Left renal cortex interstitium (tissue), 4 donors: ENCODE results near the gene CD6. TPM values are rescaled to one million over a fixed set of nuclear protein-coding genes. Genes with fewer than 3 reads are reported as not detected.
"Not testable (repeated sequence)": the region's sequence is repeated elsewhere in the genome, so short reads cannot be mapped to it uniquely, and the experiment has no call there.

Source experiments
- DNase-seq, 4 donors: peaks; one replicate each; pipeline ENCODE4 v3.0.0-alpha.2; 2013; ENCODE audit warnings: low read depth in 4 of 4, low spot score in 2 of 4, missing footprints in 1 of 4
- polyA plus RNA-seq, 4 donors: library from polyadenylated mRNA; unstranded; fragments of 120-200 nt; gene quantifications; one replicate each; pipeline ENCODE4 v1.2.1, GENCODE V29; 2013; ENCODE audit not compliant: insufficient read length in 4 of 4

CD6 gene
- polyA plus RNA-seq, 4 donors: 0.62 to 1.8 (median 1.4) TPM

- no peak for DNase-seq
Measured at GRCh38 chr11:61049063-61049377, 77.5 kb downstream of the CD6 start.

GRCh38 chr11:61049859-61050258 lies 78.4 kb downstream of the CD6 start:
- DNase-seq: no peak

GRCh38 chr11:61052182-61052972 lies 80.9 kb downstream of the CD6 start:
- DNase-seq: no peak

GRCh38 chr11:61053191-61053590 lies 81.7 kb downstream of the CD6 start:
- DNase-seq: no peak

- no peak for DNase-seq
Measured at GRCh38 chr11:61054513-61054912, 83.0 kb downstream of the CD6 start.

GRCh38 chr11:61054927-61055562 lies 83.6 kb downstream of the CD6 start:
- DNase-seq: no peak

- no peak for DNase-seq
Measured at GRCh38 chr11:61055776-61056175, 84.3 kb downstream of the CD6 start.

- DNase-seq: no peak
Measured at GRCh38 chr11:61056571-61056970, 85.1 kb downstream of the CD6 start.

GRCh38 chr11:61056981-61057380 lies 85.5 kb downstream of the CD6 start:
- no peak for DNase-seq

GRCh38 chr11:61057615-61058014 lies 86.1 kb downstream of the CD6 start:
- no peak for DNase-seq

- no peak for DNase-seq
Measured at GRCh38 chr11:61058583-61059259, 87.2 kb downstream of the CD6 start.

GRCh38 chr11:61059260-61059752 lies 87.8 kb downstream of the CD6 start:
- DNase-seq: no peak

GRCh38 chr11:61061081-61061826 lies 89.8 kb downstream of the CD6 start:
- no peak for DNase-seq

- DNase-seq: no peak
Measured at GRCh38 chr11:61062181-61062930, 90.9 kb downstream of the CD6 start.

GRCh38 chr11:61065236-61065635 lies 93.8 kb downstream of the CD6 start:
- DNase-seq: not testable (repeated sequence)

- DNase-seq: no peak
Measured at GRCh38 chr11:61065955-61066638, 94.6 kb downstream of the CD6 start.

- no peak for DNase-seq
Measured at GRCh38 chr11:61066645-61067044, 95.2 kb downstream of the CD6 start.

GRCh38 chr11:61067782-61068446 lies 96.4 kb downstream of the CD6 start:
- DNase-seq: no peak

- no peak for DNase-seq
Measured at GRCh38 chr11:61068581-61068980, 97.1 kb downstream of the CD6 start.
